SK-N-SH (cell line): ENCODE measurements around the gene CATSPER4.

Experiments
- JUND ChIP-seq: IDR thresholded peaks from 2 replicates; pipeline ENCODE4 v1.4.0; 2012
- YY1 ChIP-seq: IDR thresholded peaks from 2 replicates; pipeline ENCODE4 v1.4.0; 2012; ENCODE audit warnings: low read depth, mild to moderate bottlenecking
- TF ChIP-seq, protein P1 (sequence below): fragments of 200-600 bp; sonication (generic); IDR thresholded peaks from 2 replicates; pipeline ENCODE4 v1.6.1; 2017; ENCODE audit warnings: antibody characterized with exemption, mild to moderate bottlenecking, moderate library complexity

DNA sequence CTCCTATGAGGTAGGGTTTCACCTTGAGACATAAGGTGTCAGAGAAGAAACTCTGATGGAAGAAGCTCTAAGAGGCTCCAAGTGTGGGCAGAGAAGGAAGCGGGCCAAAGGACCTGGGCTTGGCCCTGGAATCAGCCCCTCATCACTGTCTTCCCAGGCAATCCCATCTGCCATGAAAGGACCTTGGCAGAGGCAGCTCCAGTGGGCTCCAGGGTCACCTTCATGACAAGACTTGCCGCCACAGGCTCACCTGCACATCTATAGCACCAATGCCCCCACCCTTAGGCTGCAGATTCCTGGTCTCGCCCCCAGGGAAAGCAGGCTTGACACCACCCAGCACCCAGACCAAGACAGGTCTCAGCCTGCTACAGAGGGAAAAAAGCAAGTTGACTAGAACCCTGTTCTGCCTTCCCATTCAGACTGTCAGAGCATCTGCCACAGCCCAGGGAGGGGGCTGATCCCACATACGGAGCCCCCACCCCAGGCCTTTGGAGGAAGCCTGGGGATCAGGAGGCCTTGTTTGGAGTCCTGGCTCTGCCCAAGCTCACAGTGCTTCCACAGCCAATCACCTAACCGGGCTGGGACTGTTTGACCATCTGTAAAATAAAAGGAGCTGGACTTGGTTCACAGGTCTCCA, 32.0 kb upstream of the CATSPER4 start:
- TF ChIP-seq, protein P1, sequence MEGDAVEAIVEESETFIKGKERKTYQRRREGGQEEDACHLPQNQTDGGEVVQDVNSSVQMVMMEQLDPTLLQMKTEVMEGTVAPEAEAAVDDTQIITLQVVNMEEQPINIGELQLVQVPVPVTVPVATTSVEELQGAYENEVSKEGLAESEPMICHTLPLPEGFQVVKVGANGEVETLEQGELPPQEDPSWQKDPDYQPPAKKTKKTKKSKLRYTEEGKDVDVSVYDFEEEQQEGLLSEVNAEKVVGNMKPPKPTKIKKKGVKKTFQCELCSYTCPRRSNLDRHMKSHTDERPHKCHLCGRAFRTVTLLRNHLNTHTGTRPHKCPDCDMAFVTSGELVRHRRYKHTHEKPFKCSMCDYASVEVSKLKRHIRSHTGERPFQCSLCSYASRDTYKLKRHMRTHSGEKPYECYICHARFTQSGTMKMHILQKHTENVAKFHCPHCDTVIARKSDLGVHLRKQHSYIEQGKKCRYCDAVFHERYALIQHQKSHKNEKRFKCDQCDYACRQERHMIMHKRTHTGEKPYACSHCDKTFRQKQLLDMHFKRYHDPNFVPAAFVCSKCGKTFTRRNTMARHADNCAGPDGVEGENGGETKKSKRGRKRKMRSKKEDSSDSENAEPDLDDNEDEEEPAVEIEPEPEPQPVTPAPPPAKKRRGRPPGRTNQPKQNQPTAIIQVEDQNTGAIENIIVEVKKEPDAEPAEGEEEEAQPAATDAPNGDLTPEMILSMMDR: no peak
- no peak for TF ChIP-seq JUND
- no peak for TF ChIP-seq YY1
